GM23338 (cell line): Measurements from ENCODE around the gene IL6R.

Experiments
- CREB1 ChIP-seq: fragments of 250-450 bp; sonication (Bioruptor Pico); IDR thresholded peaks from 2 replicates; pipeline ENCODE4 v1.5.0; 2020; ENCODE audit warnings: low read depth, mild to moderate bottlenecking, moderate library complexity
- CTCF ChIP-seq, 2 experiments: fragments of 200-600 bp in 1 of 2; sonication (generic) in 1 of 2; conservative IDR thresholded peaks; 2 replicates each; pipeline versions ENCODE4 v1.5.1 to v1.6.1; 2016 to 2017; ENCODE audit warnings: antibody characterized with exemption in 2 of 2, low read depth in 2 of 2, mild to moderate bottlenecking in 2 of 2, moderate library complexity in 1 of 2
- EZH2 ChIP-seq: fragments of 200-600 bp; sonication (generic); IDR thresholded peaks from one replicate; pipeline ENCODE4 v1.8.0; 2017; ENCODE audit warnings: antibody characterized with exemption, mild to moderate bottlenecking, low read depth; ENCODE audit not compliant: unreplicated experiment
- JUNB ChIP-seq: IDR thresholded peaks from one replicate; pipeline ENCODE4 v1.6.1; 2016; ENCODE audit warnings: antibody characterized with exemption; ENCODE audit not compliant: unreplicated experiment
- NANOG ChIP-seq: IDR thresholded peaks from 2 replicates; pipeline ENCODE4 v1.6.1; 2016; ENCODE audit warnings: antibody characterized with exemption, borderline replicate concordance
- POLR2AphosphoS5 ChIP-seq: IDR thresholded peaks from 2 replicates; pipeline ENCODE4 v1.6.1; 2016; ENCODE audit warnings: antibody characterized with exemption, low read depth
- REST ChIP-seq: IDR thresholded peaks from one replicate; pipeline ENCODE4 v1.6.1; 2018; ENCODE audit warnings: antibody characterized with exemption; ENCODE audit not compliant: unreplicated experiment
- STAT1 ChIP-seq: IDR thresholded peaks from one replicate; pipeline ENCODE4 v1.6.1; 2016; ENCODE audit warnings: antibody characterized with exemption; ENCODE audit not compliant: unreplicated experiment

GRCh38 chr1:154503898-154504297, 98.8 kb downstream of the IL6R start:
- TF ChIP-seq POLR2AphosphoS5 (no peak), CTCF (conservative IDR thresholded peaks at IDR 0.05; ENCODE audit: low read depth in 2 of 2) (no peak), EZH2 (no peak), JUNB (no peak), REST (no peak), CREB1 (no peak), NANOG (no peak), STAT1 (no peak)
